GM19193 (cell line): Measurements from ENCODE around the gene CCR7.

Source experiments
- POLR2A ChIP-seq: IDR thresholded peaks from 4 replicates; pipeline ENCODE4 v1.6.1; 2011; ENCODE audit not compliant: insufficient read depth, insufficient read length; ENCODE audit errors: extremely low read depth

CCR7 gene

GRCh38 chr17:40600486-40601046 is 35.3 kb upstream of the CCR7 start:
- TF ChIP-seq POLR2A, result no peak

- TF ChIP-seq POLR2A, result no peak
These were observed 34.1 kb upstream of the CCR7 start for GRCh38 chr17:40599468-40599763.

GRCh38 chr17:40598619-40599467 is 33.6 kb upstream of the CCR7 start:
- TF ChIP-seq POLR2A, result no peak

GRCh38 chr17:40598301-40598618 is 33.0 kb upstream of the CCR7 start:
- TF ChIP-seq POLR2A, result no peak

GRCh38 chr17:40597556-40598300 is 32.5 kb upstream of the CCR7 start:
- no peak for TF ChIP-seq POLR2A

GRCh38 chr17:40597156-40597555 is 31.9 kb upstream of the CCR7 start:
- no peak for TF ChIP-seq POLR2A

GRCh38 chr17:40596261-40596919 is 31.1 kb upstream of the CCR7 start:
- no peak for TF ChIP-seq POLR2A

GRCh38 chr17:40590742-40591141 is 25.5 kb upstream of the CCR7 start:
- TF ChIP-seq POLR2A, result no peak

- no peak for TF ChIP-seq POLR2A
These were observed 23.3 kb upstream of the CCR7 start for GRCh38 chr17:40588552-40588951.

GRCh38 chr17:40582328-40582901 is 17.1 kb upstream of the CCR7 start:
- TF ChIP-seq POLR2A, result no peak

- no peak for TF ChIP-seq POLR2A
These were observed 14.9 kb upstream of the CCR7 start for GRCh38 chr17:40580140-40580539.

- no peak for TF ChIP-seq POLR2A
These were observed 14.2 kb upstream of the CCR7 start for GRCh38 chr17:40579471-40579870.

- TF ChIP-seq POLR2A, result no peak
These were observed 12.4 kb upstream of the CCR7 start for GRCh38 chr17:40577611-40578065.

- no peak for TF ChIP-seq POLR2A
These were observed 11.0 kb upstream of the CCR7 start for GRCh38 chr17:40576113-40576740.

- no peak for TF ChIP-seq POLR2A
These were observed 9.0 kb upstream of the CCR7 start for GRCh38 chr17:40574292-40574691.
